ENCODE data around the gene KIF14.

DNA sequence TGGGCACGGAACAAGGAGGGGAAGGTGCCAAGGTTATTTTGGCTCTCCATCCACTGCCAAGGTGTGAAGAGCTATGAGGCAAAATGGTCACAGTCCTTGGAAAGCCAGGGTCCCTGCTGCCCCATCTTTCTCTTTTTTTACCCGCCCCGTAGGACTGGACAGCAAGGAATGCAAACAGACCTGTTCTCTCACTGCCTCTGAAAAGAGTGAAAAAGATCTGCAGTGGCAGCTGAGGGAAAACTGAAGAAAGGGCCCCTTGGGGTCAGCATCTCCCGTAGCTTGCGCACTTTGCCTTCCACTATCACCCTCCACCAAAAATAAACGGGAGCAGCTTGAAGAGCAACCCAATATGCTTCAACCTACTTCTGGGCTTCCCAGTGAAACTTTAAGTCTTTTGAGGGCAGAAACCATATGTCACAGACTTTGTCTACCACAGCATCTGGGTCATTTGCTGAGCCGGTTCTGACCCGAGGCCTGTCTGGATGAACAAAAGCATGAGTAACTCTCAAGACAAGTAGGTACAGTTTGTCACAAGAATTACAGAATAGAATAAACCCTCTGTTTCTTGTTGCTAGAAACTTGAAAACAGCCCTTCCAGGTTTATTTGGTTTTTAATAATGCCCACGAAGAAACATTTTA is 9.4 kb upstream of the KIF14 start:
- TF ChIP-seq, protein P1, sequence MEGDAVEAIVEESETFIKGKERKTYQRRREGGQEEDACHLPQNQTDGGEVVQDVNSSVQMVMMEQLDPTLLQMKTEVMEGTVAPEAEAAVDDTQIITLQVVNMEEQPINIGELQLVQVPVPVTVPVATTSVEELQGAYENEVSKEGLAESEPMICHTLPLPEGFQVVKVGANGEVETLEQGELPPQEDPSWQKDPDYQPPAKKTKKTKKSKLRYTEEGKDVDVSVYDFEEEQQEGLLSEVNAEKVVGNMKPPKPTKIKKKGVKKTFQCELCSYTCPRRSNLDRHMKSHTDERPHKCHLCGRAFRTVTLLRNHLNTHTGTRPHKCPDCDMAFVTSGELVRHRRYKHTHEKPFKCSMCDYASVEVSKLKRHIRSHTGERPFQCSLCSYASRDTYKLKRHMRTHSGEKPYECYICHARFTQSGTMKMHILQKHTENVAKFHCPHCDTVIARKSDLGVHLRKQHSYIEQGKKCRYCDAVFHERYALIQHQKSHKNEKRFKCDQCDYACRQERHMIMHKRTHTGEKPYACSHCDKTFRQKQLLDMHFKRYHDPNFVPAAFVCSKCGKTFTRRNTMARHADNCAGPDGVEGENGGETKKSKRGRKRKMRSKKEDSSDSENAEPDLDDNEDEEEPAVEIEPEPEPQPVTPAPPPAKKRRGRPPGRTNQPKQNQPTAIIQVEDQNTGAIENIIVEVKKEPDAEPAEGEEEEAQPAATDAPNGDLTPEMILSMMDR (IDR thresholded peaks at IDR 0.05; ENCODE audit: low read depth, low read length): no peak
- no peak for TF ChIP-seq EZH2phosphoT487 (IDR thresholded peaks at IDR 0.05; ENCODE audit: low read depth)

All from OCI-LY3 (cell line).